IPS DF 4.7 (cell line): ENCODE measurements around the gene CENPP.

Source experiments
- DNase-seq: peaks from one replicate; pipeline ENCODE4 v3.0.0-alpha.2; 2013; ENCODE audit warnings: low spot score; ENCODE audit errors: extremely low read depth

CENPP gene

DNA sequence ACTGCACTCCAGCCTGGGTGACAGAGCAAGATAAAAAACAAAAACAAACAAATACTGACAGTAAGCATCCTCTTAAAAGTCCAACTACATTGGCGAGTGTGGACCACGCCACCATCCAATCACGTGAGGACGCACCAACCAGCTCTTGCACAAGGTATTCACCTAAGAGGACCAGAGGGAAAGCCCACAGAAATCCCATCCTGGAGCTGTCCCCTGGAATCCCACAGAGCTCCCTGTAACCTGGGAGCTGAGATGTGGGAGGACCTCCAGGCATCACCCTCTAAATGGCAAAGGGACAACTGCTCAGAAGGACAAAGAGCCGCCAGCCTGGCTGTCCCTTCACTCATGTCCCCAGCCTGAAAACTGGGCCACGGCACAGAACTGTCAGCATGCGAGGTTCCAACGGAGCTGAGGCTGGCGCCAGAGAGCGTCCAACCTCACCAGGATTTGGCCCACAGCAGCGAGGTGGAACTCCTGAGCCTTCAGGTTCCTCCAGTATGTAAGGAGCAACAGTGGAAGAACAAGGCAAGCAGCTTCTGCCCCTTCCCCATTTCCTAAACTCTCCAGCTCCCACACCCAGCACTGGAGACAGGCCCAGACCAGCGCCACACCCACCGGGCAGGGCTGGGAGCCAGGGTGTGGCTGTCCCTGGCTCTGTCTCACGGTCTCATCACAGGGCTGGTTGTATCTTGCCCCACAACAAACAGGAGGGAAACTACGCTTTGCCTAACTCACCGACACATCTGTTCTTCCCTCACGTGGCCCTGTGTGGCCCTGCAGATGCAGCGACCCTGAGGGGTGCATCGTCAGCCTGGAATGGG lies 328.9 kb downstream of the CENPP start:
- DNase-seq: no peak

DNA sequence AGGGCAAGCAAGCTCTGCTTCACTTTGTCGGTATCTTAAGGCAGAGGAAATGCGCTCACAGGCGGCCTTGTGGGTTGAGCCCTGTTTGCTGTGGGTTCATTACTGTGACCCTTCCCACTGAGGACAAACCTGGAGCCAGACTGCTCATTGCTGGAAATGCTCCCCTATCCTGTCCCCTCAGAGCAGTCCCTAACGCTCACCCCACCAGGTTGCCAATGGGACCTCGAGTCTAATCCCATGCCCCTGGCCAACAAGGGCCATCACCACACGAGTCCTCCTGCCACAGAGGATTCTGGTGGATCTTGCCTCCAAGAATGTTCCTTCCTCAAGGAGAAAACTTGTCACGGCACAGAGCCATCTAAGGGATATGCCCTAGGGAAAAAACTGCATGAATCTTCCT lies 329.6 kb downstream of the CENPP start:
- no peak for DNase-seq

DNA sequence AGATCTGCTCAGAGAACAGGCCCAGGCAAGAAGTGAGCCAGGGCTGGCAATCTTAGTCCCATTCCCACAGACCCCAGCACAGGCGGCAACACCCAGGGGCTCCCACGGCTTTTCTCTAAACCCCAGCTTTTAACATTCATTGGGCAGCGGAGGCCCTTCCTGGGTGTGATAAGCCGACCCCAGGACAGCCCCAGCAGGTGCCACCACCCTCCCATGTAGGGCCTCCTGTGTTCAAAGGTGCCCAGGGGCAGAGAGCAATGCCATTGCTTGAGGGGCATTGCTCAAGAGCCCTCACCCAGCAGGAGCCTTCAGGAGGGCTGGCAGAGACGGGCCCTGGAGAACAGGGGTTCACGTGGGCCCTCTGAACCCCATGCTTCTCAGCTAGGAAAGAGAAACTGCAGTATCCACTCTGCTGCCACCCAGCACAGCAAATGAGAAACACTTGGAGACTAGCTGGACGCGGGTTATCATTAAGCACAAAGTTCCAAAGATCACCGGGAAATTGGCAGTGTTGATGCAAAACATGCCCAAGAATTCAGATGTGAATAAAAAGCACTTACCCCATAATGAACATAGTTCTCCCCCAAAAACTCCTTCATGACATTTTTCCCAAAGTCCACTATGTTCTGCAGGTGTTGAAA lies 330.3 kb downstream of the CENPP start:
- DNase-seq: no peak

- DNase-seq: no peak
These were observed 330.8 kb downstream of the CENPP start for GRCh38 chr9:92656537-92656925.

DNA sequence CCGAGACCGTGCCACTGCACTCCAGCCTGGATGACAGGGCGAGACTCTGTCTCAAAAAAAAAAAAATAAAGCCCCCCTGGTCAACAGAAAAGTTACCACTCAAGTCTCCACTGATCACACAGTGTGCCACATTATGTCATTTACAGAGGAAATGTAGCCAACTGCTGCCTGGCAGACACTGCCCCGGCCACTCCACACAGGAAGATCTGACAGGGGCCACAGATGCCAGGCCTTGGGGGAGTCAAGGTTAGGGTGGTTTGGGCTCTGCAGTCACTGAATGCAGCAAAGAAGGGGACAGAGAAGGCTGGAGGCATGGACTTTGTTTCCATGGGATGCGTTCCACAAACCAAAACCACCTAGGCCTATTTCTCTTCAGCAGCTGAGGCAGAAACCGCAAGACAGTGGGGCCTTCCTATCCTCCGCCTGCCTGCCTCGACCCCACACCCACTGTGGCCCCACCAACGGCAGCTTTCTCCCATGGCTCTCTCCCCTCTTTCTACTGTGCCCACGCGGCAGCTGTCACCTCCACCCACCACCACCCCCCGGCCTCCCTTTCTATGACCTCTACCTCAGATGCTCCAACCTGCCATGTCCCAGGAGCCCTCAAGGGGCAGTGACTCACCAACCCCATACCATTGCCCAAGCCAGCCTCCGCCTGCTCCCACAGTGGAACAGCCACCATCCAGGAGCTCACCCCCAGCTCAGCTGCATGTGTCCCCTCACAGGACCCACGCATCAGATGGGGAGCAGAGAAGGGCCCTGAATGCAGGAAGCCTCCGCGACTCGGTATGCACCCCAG lies 331.7 kb downstream of the CENPP start:
- DNase-seq: no peak

GRCh38 chr9:92658176-92658575 lies 332.4 kb downstream of the CENPP start:
- no peak for DNase-seq

GRCh38 chr9:92658611-92659010 lies 332.9 kb downstream of the CENPP start:
- no peak for DNase-seq

- no peak for DNase-seq
These were observed 333.8 kb downstream of the CENPP start for GRCh38 chr9:92659601-92660000.

- no peak for DNase-seq
These were observed 334.5 kb downstream of the CENPP start for GRCh38 chr9:92660266-92660665.

GRCh38 chr9:92661127-92661526 lies 335.4 kb downstream of the CENPP start:
- DNase-seq: no peak

DNA sequence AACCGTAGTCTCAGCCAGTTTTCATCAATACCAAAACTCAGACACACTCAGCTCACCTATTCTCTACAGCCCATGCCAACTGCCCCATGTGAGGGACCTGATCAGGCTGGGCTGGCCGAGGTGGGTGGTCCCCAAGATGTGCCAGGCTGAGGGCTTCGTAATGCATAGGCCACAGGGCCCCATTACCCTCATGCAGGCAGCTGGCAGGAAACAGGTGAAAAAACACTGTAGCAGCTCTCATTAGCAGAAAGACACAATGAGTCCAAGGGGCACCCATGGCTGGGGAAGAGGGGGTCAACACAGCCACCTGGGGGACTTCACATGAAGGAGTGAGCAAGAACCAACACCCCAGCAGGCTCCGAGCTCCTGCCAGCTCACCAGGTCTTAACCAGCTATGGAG lies 336.0 kb downstream of the CENPP start:
- no peak for DNase-seq

DNA sequence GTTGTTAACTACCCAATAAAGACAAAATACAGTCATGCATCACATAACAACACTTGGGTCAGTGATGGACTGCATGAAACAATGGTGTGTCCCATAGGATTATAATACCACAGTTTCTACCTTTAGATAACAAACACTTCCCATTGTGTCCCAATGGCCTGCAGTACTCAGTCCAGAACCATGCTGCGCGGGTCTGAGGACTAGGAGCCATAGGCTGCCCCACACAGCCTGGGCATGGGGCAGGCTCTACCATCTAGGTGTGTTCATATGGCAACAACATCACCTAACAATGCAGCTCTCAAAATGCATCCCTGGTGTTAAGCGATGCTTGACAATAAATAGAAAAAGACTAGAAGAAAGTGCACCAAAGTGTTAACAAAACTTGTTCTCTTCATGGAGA lies 337.4 kb downstream of the CENPP start:
- no peak for DNase-seq

- DNase-seq: no peak
These were observed 338.2 kb downstream of the CENPP start for GRCh38 chr9:92663951-92664350.

- DNase-seq: no peak
These were observed 338.8 kb downstream of the CENPP start for GRCh38 chr9:92664394-92665152.

GRCh38 chr9:92665836-92666235 lies 340.1 kb downstream of the CENPP start:
- DNase-seq: no peak

DNA sequence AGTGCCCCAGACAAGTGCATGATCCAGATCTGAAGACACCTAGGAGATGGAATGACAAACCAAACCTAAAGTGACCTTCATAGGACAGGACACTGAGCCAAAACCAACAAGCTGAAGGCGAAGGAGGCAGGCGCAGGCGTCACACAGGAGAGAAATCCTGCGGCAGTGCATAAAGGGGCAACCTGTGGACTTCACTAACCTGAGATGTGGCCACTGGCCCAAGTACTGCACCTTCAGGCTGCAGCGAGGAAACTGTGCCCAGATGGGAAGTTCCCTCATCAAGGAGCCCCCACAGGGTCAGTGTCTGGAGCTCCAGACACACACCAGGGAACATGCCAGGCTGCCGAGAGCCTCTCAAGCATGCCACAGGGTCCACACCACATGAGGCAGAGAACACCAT lies 340.5 kb downstream of the CENPP start:
- no peak for DNase-seq

DNA sequence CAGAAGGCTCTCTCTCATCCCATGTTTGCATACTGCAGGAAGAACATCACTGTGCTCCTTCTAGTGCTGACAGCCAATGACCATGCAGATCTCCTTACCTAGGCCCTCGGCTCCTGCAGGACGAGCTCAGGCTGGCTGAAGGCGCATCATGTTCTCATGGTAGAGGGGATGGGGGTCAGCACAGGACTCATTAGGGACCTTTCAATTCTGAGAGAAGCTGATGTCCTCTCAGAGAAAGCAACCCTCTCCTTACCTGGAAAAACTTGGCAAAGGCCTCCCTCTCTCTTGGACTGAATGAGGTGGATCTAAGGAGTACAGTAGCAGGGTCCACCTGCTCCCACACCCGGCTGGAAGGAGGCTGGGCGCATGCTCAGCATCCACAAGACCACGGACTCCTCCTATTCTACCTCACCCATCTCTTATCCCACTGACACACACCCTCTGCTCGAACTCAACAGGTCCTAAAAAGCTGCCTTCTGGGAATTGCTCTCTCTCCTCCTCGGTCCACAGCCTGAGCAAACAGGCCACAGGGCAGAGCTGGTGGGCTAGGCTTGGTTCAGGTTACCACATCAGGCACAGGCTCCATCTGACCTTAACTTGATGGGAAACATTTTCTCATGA lies 341.3 kb downstream of the CENPP start:
- DNase-seq: no peak

GRCh38 chr9:92668746-92669526 lies 343.2 kb downstream of the CENPP start:
- no peak for DNase-seq

DNA sequence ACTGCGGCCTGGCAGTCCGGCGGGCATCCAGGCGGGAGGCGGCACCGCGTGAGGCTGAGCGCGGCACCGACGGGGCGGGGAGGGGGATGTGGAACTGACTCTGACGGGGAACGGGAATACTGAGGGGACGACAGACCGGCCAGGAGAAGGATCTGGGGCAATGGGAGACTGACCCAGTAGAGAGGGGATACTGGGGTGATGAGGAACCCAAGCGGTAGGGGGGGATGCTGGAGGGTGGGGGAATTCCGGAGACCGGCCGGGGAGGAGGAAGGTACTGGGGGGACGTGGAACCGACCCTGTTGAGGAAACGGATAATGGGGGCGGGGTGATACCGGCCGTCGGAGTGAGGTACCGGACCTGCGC lies 343.8 kb downstream of the CENPP start:
- DNase-seq: no peak
